Measurements from ENCODE around the gene GNG11.

- TF ChIP-seq, protein P1, sequence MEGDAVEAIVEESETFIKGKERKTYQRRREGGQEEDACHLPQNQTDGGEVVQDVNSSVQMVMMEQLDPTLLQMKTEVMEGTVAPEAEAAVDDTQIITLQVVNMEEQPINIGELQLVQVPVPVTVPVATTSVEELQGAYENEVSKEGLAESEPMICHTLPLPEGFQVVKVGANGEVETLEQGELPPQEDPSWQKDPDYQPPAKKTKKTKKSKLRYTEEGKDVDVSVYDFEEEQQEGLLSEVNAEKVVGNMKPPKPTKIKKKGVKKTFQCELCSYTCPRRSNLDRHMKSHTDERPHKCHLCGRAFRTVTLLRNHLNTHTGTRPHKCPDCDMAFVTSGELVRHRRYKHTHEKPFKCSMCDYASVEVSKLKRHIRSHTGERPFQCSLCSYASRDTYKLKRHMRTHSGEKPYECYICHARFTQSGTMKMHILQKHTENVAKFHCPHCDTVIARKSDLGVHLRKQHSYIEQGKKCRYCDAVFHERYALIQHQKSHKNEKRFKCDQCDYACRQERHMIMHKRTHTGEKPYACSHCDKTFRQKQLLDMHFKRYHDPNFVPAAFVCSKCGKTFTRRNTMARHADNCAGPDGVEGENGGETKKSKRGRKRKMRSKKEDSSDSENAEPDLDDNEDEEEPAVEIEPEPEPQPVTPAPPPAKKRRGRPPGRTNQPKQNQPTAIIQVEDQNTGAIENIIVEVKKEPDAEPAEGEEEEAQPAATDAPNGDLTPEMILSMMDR (IDR thresholded peaks at IDR 0.05; ENCODE audit: extremely low read depth in 1 of 2, insufficient read depth in 1 of 2, low read depth in 1 of 2, low read length in 2 of 2) = no peak
- TF ChIP-seq EZH2 (IDR thresholded peaks at IDR 0.05; ENCODE audit: borderline replicate concordance, low read depth, low read length, severe bottlenecking) = no peak
- no peak for TF ChIP-seq POLR2A (IDR thresholded peaks at IDR 0.05; ENCODE audit: low read depth, low read length)
- no peak for TF ChIP-seq MAX (IDR thresholded peaks at IDR 0.05; ENCODE audit: insufficient read depth, insufficient read length)
- no peak for TF ChIP-seq POLR2AphosphoS5 (IDR thresholded peaks at IDR 0.05; ENCODE audit: insufficient read depth, low read depth, low read length)
- TF ChIP-seq JUN (IDR thresholded peaks at IDR 0.05; ENCODE audit: borderline replicate concordance, insufficient read depth, insufficient read length, low read depth) = no peak
- TF ChIP-seq FOS (IDR thresholded peaks at IDR 0.05; ENCODE audit: borderline replicate concordance, insufficient read depth, low read length) = no peak
These were observed 39.5 kb downstream of the GNG11 start for GRCh38 chr7:93960986-93961385.
